GM06990 (cell line): ENCODE measurements around the gene ITGB1.

Source experiments
- DNase-seq: peaks from one replicate; pipeline ENCODE4 v3.0.0-alpha.2; 2011; ENCODE audit not compliant: insufficient read length; ENCODE audit errors: extremely low read depth
- H3K27me3 ChIP-seq: replicated peaks from 2 replicates; pipeline ENCODE4 v1.6.0; 2011; ENCODE audit warnings: low read length; ENCODE audit not compliant: control insufficient read depth, insufficient read depth
- H3K36me3 ChIP-seq: 2 replicates; pipeline ENCODE4 v1.5.1; 2011; ENCODE audit warnings: low read length; ENCODE audit not compliant: control insufficient read depth, insufficient read depth
- H3K4me3 ChIP-seq: replicated peaks from 2 replicates; pipeline ENCODE4 v1.5.1; 2011; ENCODE audit warnings: low read depth, mild to moderate bottlenecking, control low read depth, low read length
- CTCF ChIP-seq: IDR thresholded peaks from 2 replicates; pipeline ENCODE4 v1.5.1; 2011; ENCODE audit warnings: low read length, control low read depth, mild to moderate bottlenecking, inconsistent platforms; ENCODE audit not compliant: insufficient read depth, poor library complexity, severe bottlenecking

ITGB1 gene

GRCh38 chr10:32943854-32944661 lies 14.0 kb downstream of the ITGB1 start:
- no peak for DNase-seq

GRCh38 chr10:32943395-32943794 lies 14.6 kb downstream of the ITGB1 start:
- H3K4me3 ChIP-seq = no peak overlapping the region
- DNase-seq = no peak
- no peaks in the 10 kb centered on the region for H3K36me3 ChIP-seq

More at GRCh38 chr10:32943854-32944661, 14.0 kb downstream of the ITGB1 start:
- TF ChIP-seq CTCF = no peak
- Histone ChIP-seq H3K4me3 (no peak overlapping the region), H3K36me3 (no peaks in the 10 kb centered on the region), H3K27me3 (no peaks in the 10 kb centered on the region)

GRCh38 chr10:32942081-32942480 lies 15.9 kb downstream of the ITGB1 start:
- H3K27me3 ChIP-seq = no peaks in the 10 kb centered on the region
- no peaks in the 10 kb centered on the region for H3K36me3 ChIP-seq
- no peak for TF ChIP-seq CTCF
- no peak overlapping the region for H3K4me3 ChIP-seq
- no peak for DNase-seq

More at GRCh38 chr10:32943395-32943794, 14.6 kb downstream of the ITGB1 start:
- H3K27me3 ChIP-seq = no peaks in the 10 kb centered on the region
- no peak for TF ChIP-seq CTCF

- DNase-seq = no peak
- Histone ChIP-seq H3K4me3 (no peak overlapping the region), H3K27me3 (no peaks in the 10 kb centered on the region), H3K36me3 (no peaks in the 10 kb centered on the region)
- TF ChIP-seq CTCF = no peak
Observed at GRCh38 chr10:32941357-32941756, 16.7 kb downstream of the ITGB1 start.

- no peak for DNase-seq
- no peak overlapping the region for H3K4me3 ChIP-seq
- H3K36me3 ChIP-seq = no peaks in the 10 kb centered on the region
- no peak for TF ChIP-seq CTCF
- no peaks in the 10 kb centered on the region for H3K27me3 ChIP-seq
Observed at GRCh38 chr10:32940321-32941301, 17.4 kb downstream of the ITGB1 start.
